ENCODE data around the gene ARHGAP19.

DNA sequence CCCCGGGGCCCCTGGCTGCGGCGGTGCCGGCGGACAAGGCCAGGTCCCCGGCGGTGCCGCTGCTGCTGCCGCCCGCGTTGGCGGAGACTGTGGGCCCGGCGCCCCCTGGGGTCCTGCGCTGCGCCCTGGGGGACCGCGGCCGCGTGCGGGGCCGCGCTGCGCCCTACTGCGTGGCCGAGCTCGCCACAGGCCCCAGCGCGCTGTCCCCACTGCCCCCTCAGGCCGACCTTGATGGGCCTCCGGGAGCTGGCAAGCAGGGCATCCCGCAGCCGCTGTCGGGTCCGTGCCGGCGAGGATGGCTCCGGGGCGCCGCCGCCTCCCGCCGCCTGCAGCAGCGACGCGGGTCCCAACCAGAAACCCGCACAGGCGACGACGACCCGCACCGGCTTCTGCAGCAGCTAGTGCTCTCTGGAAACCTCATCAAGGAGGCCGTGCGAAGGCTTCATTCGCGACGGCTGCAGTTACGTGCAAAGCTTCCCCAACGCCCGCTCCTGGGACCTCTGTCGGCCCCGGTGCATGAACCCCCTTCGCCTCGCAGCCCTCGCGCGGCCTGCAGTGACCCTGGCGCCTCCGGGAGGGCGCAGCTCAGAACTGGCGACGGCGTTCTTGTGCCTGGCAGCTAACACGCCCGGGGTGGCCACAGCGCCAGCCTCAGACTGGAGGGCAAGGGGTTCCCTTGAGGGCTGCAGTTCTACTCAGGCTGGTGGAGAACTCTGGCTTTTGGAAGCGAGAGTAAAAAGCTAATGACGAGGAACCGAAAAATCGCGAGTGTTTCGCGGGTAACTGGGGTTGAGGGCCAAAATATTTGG, 27.4 kb upstream of the ARHGAP19 start:
- TF ChIP-seq POLR2A (IDR thresholded peaks at IDR 0.05; ENCODE audit: low read length): no peak
- TF ChIP-seq GATA1 (IDR thresholded peaks at IDR 0.05; ENCODE audit: low read depth, low read length): no peak
